Stimulated activated CD8-positive, alpha-beta memory T cell treated with anti-CD3 and anti-CD28 coated beads, Interleukin-7, amount 100 ng/mL, for 24 hours (primary cell): ENCODE measurements around the gene NFAM1.

Source experiments
- DNase-seq: peaks from one replicate; pipeline ENCODE4 v3.0.0-alpha.2; 2020; ENCODE audit warnings: low read depth

The NFAM1 gene

GRCh38 chr22:42432020-42432596 lies at the start of gene NFAM1:
NFAM1 (minus strand) TSS chr22:42432403; CDS start chr22:42432357, 46 bp downstream.
- DNase-seq: no peak

- DNase-seq: no peak
Measured at GRCh38 chr22:42475122-42475521, 42.9 kb upstream of the NFAM1 start.

- DNase-seq: no peak
Measured at GRCh38 chr22:42473484-42474193, 41.4 kb upstream of the NFAM1 start.

GRCh38 chr22:42472671-42473070 lies 40.5 kb upstream of the NFAM1 start:
- DNase-seq: no peak

GRCh38 chr22:42471441-42471840 lies 39.2 kb upstream of the NFAM1 start:
- no peak for DNase-seq

- no peak for DNase-seq
Measured at GRCh38 chr22:42470366-42471082, 38.3 kb upstream of the NFAM1 start.

GRCh38 chr22:42468841-42469240 lies 36.6 kb upstream of the NFAM1 start:
- no peak for DNase-seq

GRCh38 chr22:42462016-42462415 lies 29.8 kb upstream of the NFAM1 start:
- no peak for DNase-seq

- DNase-seq: no peak
Measured at GRCh38 chr22:42461511-42461910, 29.3 kb upstream of the NFAM1 start.

GRCh38 chr22:42459287-42460063 lies 27.3 kb upstream of the NFAM1 start:
- no peak for DNase-seq

GRCh38 chr22:42452916-42453315 lies 20.7 kb upstream of the NFAM1 start:
- no peak for DNase-seq

GRCh38 chr22:42452456-42452855 lies 20.3 kb upstream of the NFAM1 start:
- no peak for DNase-seq

GRCh38 chr22:42451499-42452145 lies 19.4 kb upstream of the NFAM1 start:
- DNase-seq: no peak

- no peak for DNase-seq
Measured at GRCh38 chr22:42450862-42451261, 18.7 kb upstream of the NFAM1 start.

GRCh38 chr22:42446151-42446550 lies 13.9 kb upstream of the NFAM1 start:
- DNase-seq: no peak

- DNase-seq: peak; percentile 47
Measured at GRCh38 chr22:42444077-42444904, 12.1 kb upstream of the NFAM1 start.

- DNase-seq: no peak
Measured at GRCh38 chr22:42443240-42444076, 11.3 kb upstream of the NFAM1 start.

GRCh38 chr22:42442748-42443147 lies 10.5 kb upstream of the NFAM1 start:
- DNase-seq: no peak

GRCh38 chr22:42440728-42441127 lies 8.5 kb upstream of the NFAM1 start:
- DNase-seq: no peak
